NCI-H345 (cell line): ENCODE data around the gene CPA1.

ENCODE experiments used
- DNase-seq: peaks from one replicate; lab custom pipeline; 2025; lab: John Stamatoyannopoulos, UW

CPA1 gene

DNA sequence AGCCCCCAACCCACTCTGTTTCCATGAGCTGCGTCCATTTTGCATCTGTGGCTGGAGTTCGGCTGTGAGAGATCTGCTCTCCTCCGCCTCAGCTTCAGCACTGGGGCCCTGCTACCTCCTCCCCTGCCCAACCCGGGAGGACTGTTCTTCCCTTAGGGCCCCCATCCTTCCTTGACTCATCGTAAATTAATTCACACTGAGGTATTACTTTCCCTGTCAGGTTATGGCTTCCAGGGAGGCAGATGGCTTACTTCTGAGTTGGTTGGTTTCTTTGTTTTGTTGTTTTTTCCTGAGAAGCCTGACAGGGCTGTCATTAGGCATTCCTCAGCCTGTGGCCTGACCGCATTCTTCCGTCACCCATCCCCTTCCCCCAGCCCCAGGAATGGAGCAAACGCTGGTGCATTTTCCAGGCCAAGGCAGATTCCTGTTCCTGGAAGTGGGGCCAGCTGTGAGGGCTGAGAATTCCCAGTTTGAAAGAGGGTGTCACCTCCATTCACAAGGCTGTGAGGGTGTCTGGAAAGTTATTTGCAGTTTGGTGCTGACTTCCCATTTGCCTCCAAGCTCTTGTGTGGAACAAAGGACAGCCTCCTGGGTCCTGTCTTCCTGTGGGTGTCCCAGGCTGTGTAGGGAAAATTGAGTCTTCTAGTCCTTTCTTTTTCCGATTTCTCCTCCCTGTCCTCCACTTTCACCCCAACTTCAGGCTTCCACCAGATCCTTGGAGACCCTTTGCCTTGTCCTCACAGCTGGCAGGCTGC is 24.0 kb upstream of the CPA1 start:
- DNase-seq: no peak

- DNase-seq: peak; percentile 45
Observed at GRCh38 chr7:130356876-130357611, 23.2 kb upstream of the CPA1 start.

GRCh38 chr7:130358471-130358870 is 21.8 kb upstream of the CPA1 start:
- no peak for DNase-seq

DNA sequence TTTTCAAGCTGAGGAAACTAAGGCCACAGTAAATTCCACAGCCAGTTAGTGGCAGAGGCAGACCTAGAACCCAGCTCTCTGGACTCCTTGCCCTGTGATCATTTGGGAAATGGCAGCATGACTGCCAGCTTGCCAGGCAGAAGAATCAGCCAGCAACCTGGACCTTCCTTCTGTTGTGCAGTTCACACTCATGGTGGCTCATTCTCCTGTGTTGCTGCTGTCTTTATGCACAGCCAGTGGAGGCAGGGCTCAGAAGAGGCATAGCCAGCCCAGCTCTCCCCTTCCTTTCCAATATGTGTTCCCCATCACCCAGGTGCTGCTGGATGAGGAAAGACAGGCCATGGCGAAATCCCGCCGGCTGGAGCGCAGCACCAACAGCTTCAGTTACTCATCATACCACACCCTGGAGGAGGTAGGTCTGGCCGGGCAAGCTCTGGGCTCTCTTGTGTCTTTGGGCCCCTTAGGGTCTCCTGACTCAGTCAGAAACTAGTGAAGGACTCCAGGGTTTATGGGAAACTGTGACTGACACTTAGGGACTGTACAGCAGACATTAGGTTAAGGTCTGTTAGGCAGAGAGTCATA is 20.9 kb upstream of the CPA1 start:
- DNase-seq: no peak

DNA sequence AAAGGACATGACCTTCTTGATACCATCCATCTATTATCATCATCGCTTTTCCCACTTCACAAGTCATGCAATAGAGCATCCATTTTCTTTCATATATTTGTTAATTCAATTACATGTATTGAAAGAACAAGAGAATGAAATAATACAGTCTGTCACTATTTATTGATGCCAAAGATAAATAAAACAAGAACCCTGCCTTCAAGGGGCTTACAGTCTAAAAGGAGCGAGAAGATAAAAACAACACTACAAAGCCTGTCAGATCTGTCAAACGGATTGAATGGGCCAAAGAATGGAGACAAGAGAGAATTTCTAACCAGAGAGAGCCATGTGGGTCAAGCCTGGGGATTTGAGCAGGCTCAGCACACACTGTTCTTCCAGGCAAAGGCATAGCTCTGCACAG is 19.8 kb upstream of the CPA1 start:
- DNase-seq: no peak

DNA sequence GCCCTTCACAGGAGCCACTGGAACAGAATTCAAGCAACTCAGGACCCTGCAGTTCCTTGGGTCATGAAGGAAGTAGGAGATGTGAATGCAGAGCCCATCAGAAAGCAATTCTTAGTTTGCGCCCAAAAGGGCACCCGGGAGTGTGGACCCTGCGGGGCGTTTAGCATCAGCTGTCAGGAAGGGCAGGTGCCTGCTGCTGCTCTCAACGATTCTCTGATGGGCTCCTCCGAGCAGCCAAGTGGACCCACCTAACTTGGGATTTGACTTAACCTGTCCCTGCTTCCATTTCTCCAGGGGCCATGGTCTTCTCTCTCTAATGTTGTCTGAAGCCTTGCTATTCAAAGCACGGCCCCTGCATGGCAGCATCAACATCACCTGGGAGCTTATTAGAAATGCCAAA is 18.6 kb upstream of the CPA1 start:
- DNase-seq: no peak

- no peak for DNase-seq
Observed at GRCh38 chr7:130362251-130362816, 18.0 kb upstream of the CPA1 start.

- DNase-seq: no peak
Observed at GRCh38 chr7:130363026-130363847, 17.1 kb upstream of the CPA1 start.

DNA sequence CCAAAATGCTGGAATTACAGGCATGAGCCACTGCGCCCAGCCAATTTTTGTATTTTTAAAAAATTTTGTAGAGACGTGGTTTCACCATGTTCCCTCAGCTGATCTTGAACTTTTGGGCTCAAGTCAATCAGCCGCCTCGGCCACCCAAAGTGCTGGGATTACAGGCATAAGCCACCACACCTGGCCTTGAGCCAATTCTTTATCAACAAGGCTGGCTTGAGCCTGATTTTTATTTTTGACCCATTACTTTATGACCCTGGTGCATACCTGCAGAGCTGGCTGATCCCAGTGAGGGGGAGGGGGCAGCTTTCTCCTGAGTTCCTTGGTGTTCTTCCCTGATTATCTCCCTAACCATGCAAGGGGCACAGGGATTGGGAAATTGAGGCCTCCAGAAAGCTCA is 15.8 kb upstream of the CPA1 start:
- DNase-seq: no peak

- DNase-seq: no peak
Observed at GRCh38 chr7:130365088-130365487, 15.2 kb upstream of the CPA1 start.

- DNase-seq: peak; percentile 98
Observed at GRCh38 chr7:130365511-130366441, 14.5 kb upstream of the CPA1 start.

GRCh38 chr7:130366564-130366963 is 13.7 kb upstream of the CPA1 start:
- DNase-seq: no peak

GRCh38 chr7:130367088-130367755 is 13.1 kb upstream of the CPA1 start:
- no peak for DNase-seq

- DNase-seq: no peak
Observed at GRCh38 chr7:130367836-130368746, 12.2 kb upstream of the CPA1 start.

DNA sequence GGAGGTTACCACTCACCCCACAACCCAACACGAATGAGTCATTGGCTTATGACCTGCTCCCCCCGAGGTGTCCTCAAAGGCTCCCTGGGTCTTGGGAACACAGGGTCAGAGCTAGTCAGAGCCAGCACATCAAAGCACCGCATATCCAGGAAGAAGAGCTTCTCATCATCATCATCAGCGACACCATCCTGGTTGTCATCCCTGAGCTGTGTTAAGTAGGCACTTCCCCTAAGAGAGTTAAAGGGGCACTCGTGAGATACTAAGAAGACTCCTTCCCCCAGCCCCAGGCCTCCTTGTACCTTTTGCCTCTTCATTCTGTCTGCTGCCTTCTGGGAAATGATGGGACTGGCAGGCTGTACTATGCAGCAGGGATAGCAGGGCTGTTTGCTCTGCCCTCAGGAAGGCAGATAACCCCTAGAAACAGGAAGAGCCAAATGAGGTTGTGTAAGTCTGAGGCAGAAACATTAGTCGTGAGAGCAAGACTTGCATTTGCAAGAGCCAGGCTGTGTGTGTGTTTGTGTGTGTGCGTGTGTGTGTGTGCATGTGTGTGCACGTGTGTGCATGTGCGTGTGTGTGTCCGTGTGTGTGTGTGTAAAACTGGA is 11.1 kb upstream of the CPA1 start:
- peak; percentile 14 for DNase-seq

GRCh38 chr7:130369831-130370550 is 10.3 kb upstream of the CPA1 start:
- DNase-seq: no peak

- DNase-seq: peak; percentile 10
Observed at GRCh38 chr7:130371046-130371445, 9.2 kb upstream of the CPA1 start.
